Left ventricle myocardium superior (tissue), 1 donor: ENCODE data around the gene DAO. TPM values are rescaled to one million over a fixed set of nuclear protein-coding genes. Genes with fewer than 3 reads are reported as not detected.
"Not testable (repeated sequence)": the region's sequence is repeated elsewhere in the genome, so short reads cannot be mapped to it uniquely, and the experiment has no call there.

Source experiments
- ATAC-seq: fragments of 200-7000 bp; cut with Tn5 transposase; one replicate; pipeline ENCODE4 v1.9.1; 2020; ENCODE audit warnings: mild to moderate bottlenecking, moderate library complexity
- DNase-seq: peaks from one replicate; pipeline ENCODE4 v3.0.0-alpha.2; 2020
- intact Hi-C: fragments of 100-400 bp; cut with micrococcal nuclease; formaldehyde crosslinking; loops from one replicate; pipeline ENCODE4 v1.11.0; 2022
- total RNA-seq: library from RNA; stranded (reverse); fragmentation: NEBNext Ultra II Directional; extraction: Animal tissue kit (Norgen Biotek cat#: 25700); gene quantifications from one replicate; pipeline ENCODE4 v1.2.1, GENCODE V29; 2021
- donor health status: DM: no; HTN: yes; CAD: no; lungs with severe emphysema.

The DAO gene
- total RNA-seq, 1 donor from 2014 or later: not detected

DNA sequence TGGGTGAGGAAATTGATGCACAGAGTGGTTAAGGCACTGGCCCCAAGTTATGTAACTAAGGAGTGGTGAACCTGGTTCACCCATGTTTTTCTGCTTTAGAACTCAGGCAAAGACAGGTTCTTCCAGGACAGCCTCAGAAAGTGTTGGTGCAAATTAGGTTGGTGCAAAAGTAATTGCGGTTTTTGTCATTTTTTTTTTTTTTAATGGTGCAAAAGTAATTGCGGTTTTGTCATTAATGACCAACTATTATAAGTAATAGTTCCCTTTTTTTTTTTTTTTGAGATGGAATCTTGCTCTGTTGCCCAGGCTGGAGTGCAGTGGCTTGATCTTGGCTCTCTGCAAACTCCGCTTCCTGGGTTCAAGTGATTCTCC, 17.3 kb upstream of the DAO start:
- DNase-seq: no peak
- ATAC-seq: no peak
- intact Hi-C loops: no loop called here

DNA sequence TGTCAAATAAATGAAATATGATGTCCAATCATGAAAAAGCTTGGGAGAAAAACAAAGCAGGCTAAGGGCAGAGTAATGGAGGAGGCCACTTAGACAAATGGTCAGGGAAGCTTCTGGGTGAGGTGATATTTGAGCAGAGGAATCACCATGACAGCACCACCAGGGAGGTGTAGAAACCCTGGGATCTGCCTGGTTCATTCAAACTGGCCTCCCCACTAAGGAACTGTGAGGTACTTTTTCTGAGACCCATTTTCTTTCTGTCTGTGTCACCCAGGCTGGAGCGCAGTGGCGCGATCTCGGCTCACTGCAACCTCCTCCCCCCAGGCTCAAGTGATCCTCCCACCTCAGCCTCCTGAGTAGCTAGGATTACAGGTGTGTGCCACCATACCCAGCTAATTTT, 14.7 kb upstream of the DAO start:
- DNase-seq: no peak
- intact Hi-C loops: no loop called here
- ATAC-seq: no peak

DNA sequence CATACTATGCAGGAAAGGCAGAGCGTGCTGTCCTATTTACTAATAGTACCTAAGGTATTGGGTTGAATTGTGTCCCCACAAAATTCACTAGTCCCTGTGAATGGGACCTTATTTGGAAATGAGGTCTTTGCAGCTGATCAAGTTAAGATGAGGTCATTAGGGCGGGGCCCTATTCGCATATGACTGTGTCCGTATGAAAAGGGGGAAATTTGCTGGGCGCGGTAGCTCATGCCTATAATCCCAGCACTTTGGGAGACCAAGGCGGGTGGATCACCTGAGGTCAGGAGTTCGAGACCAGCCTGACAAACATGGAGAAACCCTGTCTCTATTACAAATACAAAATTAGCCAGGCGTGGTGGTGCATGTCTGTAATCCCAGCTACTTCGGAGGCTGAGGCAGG, 13.8 kb upstream of the DAO start:
- ATAC-seq, intact Hi-C loops, DNase-seq: not testable (repeated sequence)

- intact Hi-C loops: no loop called here
- DNase-seq: no peak
- ATAC-seq: no peak
These were observed 11.1 kb upstream of the DAO start for GRCh38 chr12:108868781-108869180.

GRCh38 chr12:108875280-108875679, 4.6 kb upstream of the DAO start:
- ATAC-seq: no peak
- DNase-seq: no peak
- intact Hi-C loops: no loop called here

DNA sequence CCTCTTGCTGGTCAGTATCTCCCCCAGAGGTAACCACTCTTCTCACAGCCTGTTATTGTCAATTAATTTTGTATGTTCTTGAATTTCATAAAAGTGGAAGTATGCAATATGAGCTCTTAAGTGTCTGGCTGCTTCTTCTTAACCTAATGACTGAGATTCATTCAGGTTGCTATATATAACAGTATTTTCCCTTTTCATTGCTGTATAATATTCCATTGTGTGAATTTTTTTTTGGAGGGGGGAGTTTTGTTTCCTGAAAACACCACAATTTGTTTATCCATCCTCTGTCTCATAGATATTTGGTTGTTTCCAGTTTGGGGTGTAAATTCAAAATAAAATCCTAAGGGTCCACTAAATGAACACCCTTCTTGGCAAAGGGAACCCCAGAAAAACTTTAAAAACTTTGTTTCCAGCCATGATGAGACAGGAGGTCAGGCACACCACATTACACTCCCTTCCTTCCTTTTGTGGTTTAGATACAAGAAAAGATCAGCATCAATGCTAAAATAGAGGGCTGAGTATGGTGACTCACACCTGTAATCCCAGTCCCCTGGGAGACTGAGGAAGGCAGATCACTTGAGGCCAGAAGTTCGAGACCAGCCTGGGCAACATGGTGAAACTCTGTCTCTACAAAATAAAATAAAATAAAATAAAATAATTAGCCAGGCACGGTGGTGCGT, 4.1 kb upstream of the DAO start:
- no peak for DNase-seq
- ATAC-seq: no peak
- intact Hi-C loops: no loop called here

DNA sequence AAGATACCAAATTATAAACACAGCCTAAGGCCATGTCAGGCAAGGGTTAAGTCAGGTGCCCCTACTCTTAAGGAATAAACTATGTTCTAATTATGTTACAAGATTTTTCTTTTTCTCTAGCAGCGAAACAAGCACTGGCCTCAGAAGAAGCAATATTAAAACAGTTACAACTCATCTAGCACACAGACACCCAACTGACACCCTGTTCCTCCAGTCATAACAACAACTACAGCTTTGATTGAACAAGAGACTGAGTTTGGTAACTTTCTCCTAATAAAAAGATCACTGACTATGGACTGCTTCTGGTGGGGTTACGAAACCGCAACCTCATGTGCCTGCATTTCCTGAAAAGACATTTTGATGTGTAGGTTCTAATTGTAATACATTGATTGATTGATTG, 3.3 kb upstream of the DAO start:
- ATAC-seq (no peak), DNase-seq (no peak)
- intact Hi-C loops: no loop called here

GRCh38 chr12:108881953-108882352, 2.1 kb downstream of the DAO start:
- DNase-seq (no peak), ATAC-seq (no peak)
- intact Hi-C loops: no loop called here

GRCh38 chr12:108884116-108885012, 4.5 kb downstream of the DAO start:
- DNase-seq (peak; percentile 61), ATAC-seq (peak; percentile 54)
- intact Hi-C loops: no loop called here

- intact Hi-C loops: no loop called here
- ATAC-seq (no peak), DNase-seq (no peak)
These were observed 7.2 kb downstream of the DAO start for GRCh38 chr12:108886873-108887629.

DNA sequence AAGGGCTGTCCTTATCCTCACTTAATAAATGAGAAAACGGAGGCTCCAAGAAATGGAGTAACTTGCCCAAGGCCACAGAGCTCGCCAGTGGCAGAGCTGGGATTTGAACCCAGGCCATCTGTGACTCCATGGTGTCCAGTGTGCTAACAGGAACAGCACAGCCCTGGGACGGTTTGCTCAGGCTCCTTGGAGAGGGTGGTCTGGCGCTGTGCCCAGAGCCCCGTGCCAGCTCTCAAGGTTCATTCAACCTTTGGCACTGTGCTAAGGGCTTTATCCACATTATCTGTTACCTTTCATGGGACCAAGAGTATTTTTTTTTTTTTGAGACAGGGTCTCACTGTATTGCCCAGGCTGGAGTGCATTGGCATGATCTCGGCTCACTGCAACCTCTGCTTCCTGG, 8.1 kb downstream of the DAO start:
- intact Hi-C loops: no loop called here
- DNase-seq (peak; percentile 42), ATAC-seq (peak; percentile 36)

DNA sequence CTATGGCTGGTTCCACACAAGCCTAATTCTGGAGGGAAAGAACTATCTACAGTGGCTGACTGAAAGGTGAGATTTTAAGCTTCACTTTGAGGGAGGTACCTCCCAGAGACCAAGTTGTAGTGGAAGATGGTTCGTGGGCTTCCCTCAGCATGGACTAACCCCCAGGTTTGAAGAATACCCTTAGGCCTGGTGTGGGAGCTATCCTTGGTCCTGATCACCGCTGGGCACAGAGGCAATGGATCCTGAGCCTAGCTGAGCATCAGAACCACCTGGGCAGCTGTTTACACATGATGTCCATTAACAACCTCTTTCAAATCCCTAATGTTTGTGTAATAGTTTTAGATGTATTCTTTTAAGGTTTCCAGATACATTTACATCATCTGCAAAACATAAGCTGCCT, 10.3 kb downstream of the DAO start:
- DNase-seq (no peak), ATAC-seq (no peak)
- intact Hi-C loops: no loop called here

- DNase-seq (no peak), ATAC-seq (no peak)
- intact Hi-C loops: no loop called here
These were observed 15.4 kb downstream of the DAO start for GRCh38 chr12:108895220-108895802.

DNA sequence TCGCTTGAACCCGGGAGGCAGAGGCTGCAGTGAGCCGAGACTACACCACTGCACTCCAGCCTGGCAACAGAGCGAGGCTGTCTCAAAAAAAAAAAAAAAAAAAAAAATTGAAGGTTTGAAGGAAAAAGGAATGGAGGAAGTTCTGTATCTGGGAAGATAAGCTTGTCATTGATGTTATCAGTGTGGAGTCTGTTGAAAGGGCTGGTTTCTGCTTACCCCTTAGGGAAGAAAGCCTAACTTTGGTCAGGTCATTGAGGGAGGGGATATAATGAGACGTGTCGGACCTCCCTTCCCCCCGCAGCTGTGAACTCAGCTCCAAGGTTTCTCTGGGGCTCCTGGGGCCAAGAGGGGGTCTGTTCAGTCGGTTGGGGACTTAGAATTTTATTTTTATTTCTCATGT, 16.4 kb downstream of the DAO start:
- no peak for ATAC-seq
- no peak for DNase-seq
- intact Hi-C loops: no loop called here

DNA sequence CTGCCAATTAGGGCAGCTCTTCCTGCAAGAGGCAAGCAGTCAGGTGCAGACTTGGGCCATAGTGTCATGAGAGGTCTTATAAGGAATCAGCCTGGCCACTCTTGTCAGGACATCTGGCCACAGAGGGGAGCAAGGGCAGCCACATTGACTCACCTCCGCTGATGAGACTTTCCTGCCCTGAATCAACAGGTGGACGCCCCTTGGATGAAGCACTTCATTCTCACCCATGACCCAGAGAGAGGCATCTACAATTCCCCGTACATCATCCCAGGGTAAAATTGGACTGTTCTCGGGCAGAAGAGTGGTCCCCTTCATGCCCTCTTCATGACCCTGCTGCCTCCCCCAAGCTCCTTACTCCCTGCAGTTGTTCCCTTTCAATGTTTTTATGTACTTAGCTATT, 16.9 kb downstream of the DAO start:
- ATAC-seq: no peak
- intact Hi-C loops: no loop called here
- DNase-seq: no peak

- ATAC-seq (no peak), DNase-seq (no peak)
- intact Hi-C loops: no loop called here
These were observed 19.3 kb downstream of the DAO start for GRCh38 chr12:108899145-108899544.

GRCh38 chr12:108905725-108906124, 25.8 kb downstream of the DAO start:
- ATAC-seq: peak; percentile 25
- intact Hi-C loops: no loop called here
- DNase-seq: no peak

DNA sequence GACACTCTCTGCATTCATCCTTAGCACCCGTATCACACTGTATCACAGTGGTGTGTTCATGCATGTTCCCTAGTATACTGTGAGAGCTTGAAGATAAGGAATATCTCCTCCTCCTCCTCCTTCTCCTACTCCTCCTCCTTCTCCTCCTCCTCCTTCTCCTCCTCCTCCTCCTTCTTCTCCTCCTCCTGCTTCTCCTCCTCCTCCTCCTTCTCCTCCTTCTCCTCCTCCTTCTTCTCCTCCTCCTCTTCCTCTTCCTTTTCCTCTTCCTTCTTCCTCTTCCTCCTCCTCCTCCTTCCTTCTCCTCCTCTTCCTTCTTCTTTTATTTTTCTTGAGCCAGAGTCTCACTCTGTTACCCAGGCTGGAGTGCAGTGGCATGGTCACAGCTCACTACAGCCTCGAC, 27.1 kb downstream of the DAO start:
- intact Hi-C loops: no loop called here
- ATAC-seq (no peak), DNase-seq (no peak)

DNA sequence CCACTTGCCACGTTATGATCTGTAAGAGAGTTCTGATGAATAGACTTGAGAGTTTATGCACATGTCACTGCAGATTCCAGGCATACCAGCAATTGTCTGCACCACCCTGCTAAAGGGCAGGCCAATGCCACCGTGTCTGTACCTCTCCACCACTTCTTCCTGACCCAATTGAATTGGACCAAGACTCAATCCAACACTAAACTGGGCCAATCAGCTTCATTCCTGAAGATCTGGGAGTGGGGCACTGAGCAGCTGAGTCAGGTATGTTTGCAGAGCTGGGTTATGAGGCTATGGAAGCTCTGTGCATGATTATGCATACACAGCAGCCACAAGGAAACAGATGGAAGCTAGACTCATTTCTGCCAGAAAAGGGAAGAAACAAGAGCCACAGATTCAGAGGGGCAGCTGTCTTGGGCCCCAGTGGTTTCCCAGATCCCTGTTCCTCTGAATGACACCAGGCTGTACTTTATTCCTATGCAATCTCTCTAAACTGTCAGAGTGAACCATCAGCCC, 28.0 kb downstream of the DAO start:
- ATAC-seq (peak; percentile 78), DNase-seq (no peak)
- intact Hi-C loops: no loop called here

- DNase-seq (no peak), ATAC-seq (no peak)
- intact Hi-C loops: no loop called here
These were observed 30.4 kb downstream of the DAO start for GRCh38 chr12:108910336-108910735.
